ENCODE measurements around the gene TDRD7. TPM values are rescaled to one million over a fixed set of nuclear protein-coding genes. Genes with fewer than 3 reads are reported as not detected.

The TDRD7 gene
- total RNA-seq, 1 donor from 2014 or later, result 20.4 TPM

DNA sequence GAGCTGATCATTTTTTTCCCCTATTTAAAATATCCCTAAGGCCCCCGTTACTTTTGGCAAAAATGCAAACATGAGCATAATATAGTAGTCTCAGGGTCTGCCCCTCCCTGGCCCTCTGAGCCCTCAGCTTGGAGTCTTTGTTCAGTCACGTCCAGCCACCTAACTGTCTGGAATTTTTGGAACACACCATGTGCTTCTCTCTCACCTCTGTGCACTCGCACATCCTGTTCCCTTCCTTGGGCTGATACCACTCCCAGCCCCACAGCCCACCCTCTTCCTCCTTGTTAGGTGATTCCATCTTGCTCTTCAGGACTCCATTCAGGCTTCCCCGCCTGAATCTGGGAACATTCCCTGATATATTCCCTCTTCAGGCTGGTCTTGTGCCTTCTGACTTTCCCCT, 16.0 kb downstream of the TDRD7 start:
- Mint-ChIP-seq H3K4me1 (ENCODE audit: low read depth, unreplicated experiment) (peaks cover 9% of the 10 kb centered on the region), H3K9me3 (ENCODE audit: unreplicated experiment) (peaks cover 2% of the 10 kb centered on the region), H3K27me3 (ENCODE audit: low read depth, unreplicated experiment) (no peaks in the 10 kb centered on the region), H3K36me3 (ENCODE audit: low read depth, unreplicated experiment) (peaks cover 11% of the 10 kb centered on the region), H3K27ac (ENCODE audit: unreplicated experiment) (no peak overlapping the region), H3K4me3 (ENCODE audit: unreplicated experiment) (no peak overlapping the region)
- Histone ChIP-seq H3K36me3 (ENCODE audit: insufficient read depth, low read length) (no peaks in the 10 kb centered on the region), H4K20me1 (ENCODE audit: insufficient read depth, low read length) (no peaks in the 10 kb centered on the region), H3K4me1 (ENCODE audit: insufficient read depth, low read length) (no peaks in the 10 kb centered on the region), H3K27me3 (ENCODE audit: insufficient read depth, low read length) (no peaks in the 10 kb centered on the region), H3K79me2 (ENCODE audit: insufficient read depth, low read length) (no peaks in the 10 kb centered on the region), H2AFZ (ENCODE audit: low read depth, low read length) (no peak overlapping the region), H3K27ac (ENCODE audit: low read depth, low read length) (no peak overlapping the region), H3K9ac (ENCODE audit: low read length) (no peak overlapping the region), H3K4me2 (ENCODE audit: low read length) (no peak overlapping the region), H3K9me3 (ENCODE audit: insufficient read depth, low read depth, low read length) (no peaks in the 10 kb centered on the region), H3K4me3 (ENCODE audit: insufficient read depth, low read depth, low read length) (no peak overlapping the region)
- DNase-seq (ENCODE audit: low read depth), result no peak
- FAIRE-seq, result no peak
- TF ChIP-seq, protein P1, sequence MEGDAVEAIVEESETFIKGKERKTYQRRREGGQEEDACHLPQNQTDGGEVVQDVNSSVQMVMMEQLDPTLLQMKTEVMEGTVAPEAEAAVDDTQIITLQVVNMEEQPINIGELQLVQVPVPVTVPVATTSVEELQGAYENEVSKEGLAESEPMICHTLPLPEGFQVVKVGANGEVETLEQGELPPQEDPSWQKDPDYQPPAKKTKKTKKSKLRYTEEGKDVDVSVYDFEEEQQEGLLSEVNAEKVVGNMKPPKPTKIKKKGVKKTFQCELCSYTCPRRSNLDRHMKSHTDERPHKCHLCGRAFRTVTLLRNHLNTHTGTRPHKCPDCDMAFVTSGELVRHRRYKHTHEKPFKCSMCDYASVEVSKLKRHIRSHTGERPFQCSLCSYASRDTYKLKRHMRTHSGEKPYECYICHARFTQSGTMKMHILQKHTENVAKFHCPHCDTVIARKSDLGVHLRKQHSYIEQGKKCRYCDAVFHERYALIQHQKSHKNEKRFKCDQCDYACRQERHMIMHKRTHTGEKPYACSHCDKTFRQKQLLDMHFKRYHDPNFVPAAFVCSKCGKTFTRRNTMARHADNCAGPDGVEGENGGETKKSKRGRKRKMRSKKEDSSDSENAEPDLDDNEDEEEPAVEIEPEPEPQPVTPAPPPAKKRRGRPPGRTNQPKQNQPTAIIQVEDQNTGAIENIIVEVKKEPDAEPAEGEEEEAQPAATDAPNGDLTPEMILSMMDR (IDR thresholded peaks at IDR 0.05; ENCODE audit: insufficient read depth, low read depth, low read length), result no peak
- no peak for TF ChIP-seq EZH2 (IDR thresholded peaks at IDR 0.05; ENCODE audit: insufficient read depth, low read length)

DNA sequence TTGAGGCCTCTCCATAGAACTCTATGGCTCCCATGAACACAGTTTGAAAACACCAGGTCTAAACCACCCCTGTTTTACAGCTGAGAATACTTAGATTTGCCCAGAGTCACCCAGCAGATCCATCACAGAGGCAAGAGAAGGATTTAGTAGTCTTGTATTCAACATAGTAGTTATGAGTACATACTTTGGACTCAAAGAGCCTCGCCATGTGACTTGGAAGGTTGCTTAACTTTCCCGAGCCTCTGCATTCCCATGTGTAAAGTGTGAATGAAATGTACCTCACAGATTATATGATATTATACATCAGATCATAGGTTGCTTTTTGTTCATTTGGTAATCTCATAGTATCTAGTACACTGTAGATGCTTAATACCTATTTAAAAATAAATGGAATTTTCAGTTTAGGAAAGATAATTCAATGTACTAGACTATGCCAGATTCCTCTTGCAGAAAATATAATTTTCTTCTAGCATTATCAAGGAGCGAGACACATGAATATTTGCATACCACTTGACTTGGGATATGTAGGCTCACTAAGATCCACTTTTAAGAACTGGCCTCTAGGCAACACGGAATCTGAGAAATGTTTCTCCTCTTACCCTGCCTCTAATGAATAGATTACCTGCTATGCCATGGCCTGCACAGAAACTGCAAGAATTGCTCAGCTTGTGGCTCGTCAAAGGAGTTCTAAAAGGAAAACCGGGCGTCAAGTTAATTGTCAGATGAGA, 18.6 kb downstream of the TDRD7 start:
- Histone ChIP-seq H3K79me2 (ENCODE audit: insufficient read depth, low read length) (no peaks in the 10 kb centered on the region), H4K20me1 (ENCODE audit: insufficient read depth, low read length) (no peaks in the 10 kb centered on the region), H3K27ac (ENCODE audit: low read depth, low read length) (no peak overlapping the region), H3K4me1 (ENCODE audit: insufficient read depth, low read length) (no peaks in the 10 kb centered on the region), H3K4me2 (ENCODE audit: low read length) (no peak overlapping the region), H3K9ac (ENCODE audit: low read length) (no peak overlapping the region), H3K36me3 (ENCODE audit: insufficient read depth, low read length) (no peaks in the 10 kb centered on the region), H3K27me3 (ENCODE audit: insufficient read depth, low read length) (no peaks in the 10 kb centered on the region), H2AFZ (ENCODE audit: low read depth, low read length) (no peak overlapping the region), H3K4me3 (ENCODE audit: insufficient read depth, low read depth, low read length) (no peak overlapping the region), H3K9me3 (ENCODE audit: insufficient read depth, low read depth, low read length) (no peaks in the 10 kb centered on the region)
- TF ChIP-seq, protein P1 (IDR thresholded peaks at IDR 0.05; ENCODE audit: insufficient read depth, low read depth, low read length), result no peak
- no peak for TF ChIP-seq EZH2 (IDR thresholded peaks at IDR 0.05; ENCODE audit: insufficient read depth, low read length)
- Mint-ChIP-seq H3K4me1 (ENCODE audit: low read depth, unreplicated experiment) (peaks cover 9% of the 10 kb centered on the region), H3K27ac (ENCODE audit: unreplicated experiment) (no peak overlapping the region), H3K9me3 (ENCODE audit: unreplicated experiment) (no peaks in the 10 kb centered on the region), H3K27me3 (ENCODE audit: low read depth, unreplicated experiment) (no peaks in the 10 kb centered on the region), H3K4me3 (ENCODE audit: unreplicated experiment) (no peak overlapping the region), H3K36me3 (ENCODE audit: low read depth, unreplicated experiment) (peaks cover 13% of the 10 kb centered on the region)
- FAIRE-seq (no peak), DNase-seq (ENCODE audit: low read depth) (no peak)

DNA sequence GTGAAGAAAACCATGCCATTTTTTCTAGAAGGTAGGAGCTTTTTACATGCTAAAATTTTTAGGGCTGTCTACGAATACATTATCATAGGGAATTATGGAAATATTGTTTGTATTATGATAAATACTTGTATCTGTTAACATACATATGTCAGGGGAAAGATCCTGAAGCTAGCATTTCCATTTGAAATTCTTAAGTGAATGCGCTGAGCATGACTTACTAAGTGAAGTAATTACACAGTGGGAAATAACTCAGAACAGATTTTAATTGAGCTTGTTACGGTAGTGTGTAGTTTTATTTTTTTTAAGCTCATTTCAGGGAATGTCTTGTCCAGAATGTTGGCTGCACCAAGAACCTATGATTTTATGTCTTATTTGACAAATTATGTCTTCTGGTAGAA, 19.1 kb downstream of the TDRD7 start:
- FAIRE-seq (no peak), DNase-seq (ENCODE audit: low read depth) (no peak)
- H3K9me3 ChIP-seq (ENCODE audit: insufficient read depth, low read depth, low read length), result no peaks in the 10 kb centered on the region
- no peak overlapping the region for H3K27ac ChIP-seq (ENCODE audit: low read depth, low read length)
- no peak overlapping the region for H3K9ac ChIP-seq (ENCODE audit: low read length)
- no peak overlapping the region for H3K4me2 ChIP-seq (ENCODE audit: low read length)
- Mint-ChIP-seq H3K9me3 (ENCODE audit: unreplicated experiment) (no peaks in the 10 kb centered on the region), H3K27me3 (ENCODE audit: low read depth, unreplicated experiment) (no peaks in the 10 kb centered on the region), H3K4me1 (ENCODE audit: low read depth, unreplicated experiment) (peaks cover 9% of the 10 kb centered on the region), H3K4me3 (ENCODE audit: unreplicated experiment) (no peak overlapping the region), H3K36me3 (ENCODE audit: low read depth, unreplicated experiment) (peaks cover 13% of the 10 kb centered on the region), H3K27ac (ENCODE audit: unreplicated experiment) (no peak overlapping the region)
- TF ChIP-seq EZH2 (IDR thresholded peaks at IDR 0.05; ENCODE audit: insufficient read depth, low read length), result no peak
- TF ChIP-seq, protein P1 (IDR thresholded peaks at IDR 0.05; ENCODE audit: insufficient read depth, low read depth, low read length), result no peak
- no peaks in the 10 kb centered on the region for H3K36me3 ChIP-seq (ENCODE audit: insufficient read depth, low read length)
- no peaks in the 10 kb centered on the region for H4K20me1 ChIP-seq (ENCODE audit: insufficient read depth, low read length)
- no peaks in the 10 kb centered on the region for H3K27me3 ChIP-seq (ENCODE audit: insufficient read depth, low read length)
- H3K4me3 ChIP-seq (ENCODE audit: insufficient read depth, low read depth, low read length), result no peak overlapping the region
- no peaks in the 10 kb centered on the region for H3K4me1 ChIP-seq (ENCODE audit: insufficient read depth, low read length)
- no peaks in the 10 kb centered on the region for H3K79me2 ChIP-seq (ENCODE audit: insufficient read depth, low read length)
- H2AFZ ChIP-seq (ENCODE audit: low read depth, low read length), result no peak overlapping the region
